Loucy (cell line): ENCODE results near the gene NREP.
A peak's percentile ranks its signal among the peaks of the same experiment; 100 is the strongest.

Source experiments
- H2AFZ ChIP-seq: fragments of 200-600 bp; sonication (generic); 2 replicates; pipeline ENCODE4 v1.6.0; 2016; ENCODE audit warnings: antibody characterized with exemption, mild to moderate bottlenecking, low read length, moderate library complexity
- H3F3A ChIP-seq: fragments of 200-600 bp; 2 replicates; pipeline ENCODE4 v1.6.0; 2016; ENCODE audit warnings: antibody characterized with exemption, low read depth, mild to moderate bottlenecking
- H3K27me3 ChIP-seq: fragments of 200-600 bp; sonication (generic); 2 replicates; pipeline ENCODE4 v1.6.1; 2014; ENCODE audit warnings: low read length, mild to moderate bottlenecking; ENCODE audit not compliant: insufficient read depth, poor library complexity, severe bottlenecking
- H3K36me3 ChIP-seq: fragments of 200-600 bp; sonication (generic); 2 replicates; pipeline ENCODE4 v1.6.1; 2016; ENCODE audit warnings: low read length; ENCODE audit not compliant: insufficient read depth
- H3K4me1 ChIP-seq: fragments of 200-600 bp; sonication (generic); 2 replicates; pipeline ENCODE4 v1.5.1; 2014; ENCODE audit warnings: low read length, mild to moderate bottlenecking; ENCODE audit not compliant: insufficient read depth, poor library complexity, severe bottlenecking
- H3K4me2 ChIP-seq: fragments of 200-600 bp; sonication (generic); 2 replicates; pipeline ENCODE4 v1.6.0; 2014; ENCODE audit warnings: antibody characterized with exemption, low read length, low read depth, mild to moderate bottlenecking; ENCODE audit not compliant: poor library complexity, severe bottlenecking
- H3K4me3 ChIP-seq: fragments of 200-600 bp; sonication (generic); 2 replicates; pipeline ENCODE4 v1.5.1; 2014; ENCODE audit warnings: low read length, mild to moderate bottlenecking, mixed read lengths; ENCODE audit not compliant: poor library complexity, severe bottlenecking
- H3K79me2 ChIP-seq: fragments of 200-600 bp; sonication (generic); 2 replicates; pipeline ENCODE4 v1.6.1; 2014; ENCODE audit warnings: low read length; ENCODE audit not compliant: insufficient read depth
- H3K9ac ChIP-seq: fragments of 200-600 bp; sonication (generic); 2 replicates; pipeline ENCODE4 v1.6.0; 2014; ENCODE audit warnings: mild to moderate bottlenecking, low read depth, low read length, moderate library complexity; ENCODE audit not compliant: poor library complexity, severe bottlenecking
- H3K9me2 ChIP-seq: fragments of 200-600 bp; sonication (generic); replicated peaks from 2 replicates; pipeline ENCODE4 v1.6.1; 2016; ENCODE audit warnings: low read depth, low read length, mixed read lengths
- H3K9me3 ChIP-seq: fragments of 200-600 bp; sonication (generic); 2 replicates; pipeline ENCODE4 v1.6.1; 2014; ENCODE audit warnings: mild to moderate bottlenecking, antibody characterized with exemption, low read length, low read depth; ENCODE audit not compliant: insufficient read depth
- H4K20me1 ChIP-seq: fragments of 200-600 bp; sonication (generic); 2 replicates; pipeline ENCODE4 v1.6.0; 2014; ENCODE audit warnings: antibody characterized with exemption, low read length, mild to moderate bottlenecking; ENCODE audit not compliant: insufficient read depth, poor library complexity, severe bottlenecking
- CTCF ChIP-seq: fragments of 200-600 bp; sonication (generic); conservative IDR thresholded peaks from 2 replicates; pipeline ENCODE4 v1.5.1; 2014; ENCODE audit warnings: mild to moderate bottlenecking, antibody characterized with exemption, low read length
- EZH2phosphoT487 ChIP-seq: fragments of 200-600 bp; IDR thresholded peaks from 2 replicates; pipeline ENCODE4 v1.6.1; 2018; ENCODE audit warnings: antibody characterized with exemption, mild to moderate bottlenecking, moderate library complexity, borderline replicate concordance

NREP gene

GRCh38 chr5:111776913-111777781, 20.2 kb upstream of the NREP start:
- Histone ChIP-seq H3K36me3 (no peaks in the 10 kb centered on the region), H4K20me1 (no peaks in the 10 kb centered on the region), H3K4me2 (peak overlapping the region; percentile 79), H2AFZ (no peak overlapping the region; the same call in 1 of the 2 replicates), H3K9ac (no peak overlapping the region), H3K27me3 (no peaks in the 10 kb centered on the region), H3F3A (peaks cover 12% of the 10 kb centered on the region), H3K4me3 (no peak overlapping the region), H3K79me2 (no peaks in the 10 kb centered on the region), H3K9me2 (no peaks in the 10 kb centered on the region), H3K4me1 (peaks cover 70% of the 10 kb centered on the region), H3K9me3 (no peaks in the 10 kb centered on the region)
- TF ChIP-seq CTCF (no peak), EZH2phosphoT487 (no peak)

GRCh38 chr5:111775224-111775623, 18.2 kb upstream of the NREP start:
- Histone ChIP-seq H3K4me2 (peak overlapping the region; percentile 79), H2AFZ (no peak overlapping the region)
- TF ChIP-seq CTCF (no peak), EZH2phosphoT487 (no peak)

GRCh38 chr5:111774525-111774924, 17.5 kb upstream of the NREP start:
- Histone ChIP-seq H3K4me3 (peak overlapping the region; percentile 67), H3K9ac (peak overlapping the region; percentile 82), H3K4me2 (peak overlapping the region; percentile 79), H3F3A (peaks cover 12% of the 10 kb centered on the region), H3K79me2 (no peaks in the 10 kb centered on the region), H3K27me3 (no peaks in the 10 kb centered on the region), H3K9me3 (no peaks in the 10 kb centered on the region), H3K9me2 (no peaks in the 10 kb centered on the region), H3K36me3 (no peaks in the 10 kb centered on the region), H2AFZ (no peak overlapping the region), H3K4me1 (peaks cover 73% of the 10 kb centered on the region), H4K20me1 (no peaks in the 10 kb centered on the region)
- TF ChIP-seq CTCF = no peak
- TF ChIP-seq EZH2phosphoT487 = no peak

More at GRCh38 chr5:111775224-111775623, 18.2 kb upstream of the NREP start:
- Histone ChIP-seq H3K36me3 (no peaks in the 10 kb centered on the region), H3K9ac (peak overlapping the region; percentile 82), H3K4me3 (peak overlapping the region; percentile 67), H3K79me2 (no peaks in the 10 kb centered on the region), H3K9me2 (no peaks in the 10 kb centered on the region), H3K27me3 (no peaks in the 10 kb centered on the region), H4K20me1 (no peaks in the 10 kb centered on the region), H3K9me3 (no peaks in the 10 kb centered on the region), H3K4me1 (peaks cover 75% of the 10 kb centered on the region), H3F3A (peaks cover 12% of the 10 kb centered on the region)
